Measurements from ENCODE around the gene LTB.

DNA sequence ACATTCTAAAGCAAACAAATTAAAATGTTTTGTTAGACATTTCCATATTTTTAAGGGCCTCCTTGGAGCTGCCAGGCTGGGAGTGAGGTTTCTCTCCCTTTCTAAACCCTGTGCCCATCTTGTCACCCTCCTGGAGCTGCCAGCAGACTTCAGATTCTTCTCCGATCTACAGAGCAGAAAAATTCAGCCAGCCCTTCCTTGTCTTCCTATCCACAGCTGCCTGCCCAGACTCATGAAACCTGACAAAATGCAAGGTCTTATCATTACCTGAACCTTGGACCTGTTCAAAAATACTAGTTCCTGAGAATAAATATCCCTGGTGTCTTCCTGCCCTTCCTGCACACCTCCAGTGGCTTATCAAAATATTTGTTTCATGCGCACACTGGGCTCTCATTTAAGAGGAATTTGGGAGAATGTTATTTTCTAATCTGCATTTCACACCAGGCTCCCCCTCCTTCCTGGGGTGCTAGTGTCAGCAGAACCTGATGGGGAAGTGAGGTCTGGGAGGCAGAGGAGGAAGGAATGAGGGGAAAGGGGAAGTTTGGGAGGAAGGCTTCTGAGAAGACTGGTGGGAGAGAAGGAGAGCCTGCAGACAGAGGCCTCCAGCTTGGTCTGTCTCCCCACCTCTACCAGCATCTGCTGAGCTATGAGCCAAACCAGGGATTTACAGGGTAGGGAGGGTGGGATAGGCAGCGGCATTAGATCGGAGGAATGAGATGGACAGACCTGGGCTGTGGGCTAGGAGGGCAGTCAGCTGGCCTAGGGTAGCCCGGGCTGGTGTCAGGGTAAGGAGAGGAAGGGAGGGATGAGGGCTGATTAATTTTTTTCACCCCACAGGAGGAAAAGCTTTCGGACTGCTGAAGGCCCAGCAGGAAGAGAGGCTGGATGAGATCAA is 32.7 kb upstream of the LTB start, which contains the start of gene AIF1:
- TF ChIP-seq YY1 (IDR thresholded peaks at IDR 0.05; ENCODE audit: insufficient read depth, insufficient read length) (no peak), ZNF274 (IDR thresholded peaks at IDR 0.05; ENCODE audit: low read depth, low read length) (no peak)
